Measurements from ENCODE around the gene B4GALT6.

GRCh38 chr18:31667185-31667584 is 17.2 kb downstream of the B4GALT6 start:
- TF ChIP-seq EZH2 (IDR thresholded peaks at IDR 0.05; ENCODE audit: low read length) (no peak), CTCF (optimal IDR thresholded peaks at IDR 0.05 in 1 of 3, IDR thresholded peaks at IDR 0.05 in 1 of 3, conservative IDR thresholded peaks at IDR 0.05 in 1 of 3; ENCODE audit: extremely low read depth in 1 of 3, insufficient read depth in 2 of 3, low read length in 3 of 3) (no peak)

Data from keratinocyte (primary cell).